GM19452 (cell line): Measurements from ENCODE around the gene GNB1L.

Source experiments
- ATAC-seq: cut with Tn5 transposase; IDR thresholded peaks from one replicate; pipeline ENCODE4 v1.9.1; 2021; ENCODE audit not compliant: unreplicated experiment

The GNB1L gene

GRCh38 chr22:19866665-19867009 lies 12.0 kb upstream of the GNB1L start:
- no peak for ATAC-seq

- no peak for ATAC-seq
Measured at GRCh38 chr22:19865141-19865829, 10.6 kb upstream of the GNB1L start.

GRCh38 chr22:19864538-19865106 lies 9.9 kb upstream of the GNB1L start:
- ATAC-seq: no peak

GRCh38 chr22:19863571-19863970 lies 8.9 kb upstream of the GNB1L start:
- ATAC-seq: no peak

GRCh38 chr22:19862619-19863246 lies 8.1 kb upstream of the GNB1L start:
- no peak for ATAC-seq

GRCh38 chr22:19859861-19860510 lies 5.3 kb upstream of the GNB1L start:
- no peak for ATAC-seq

GRCh38 chr22:19857382-19857781 lies 2.7 kb upstream of the GNB1L start:
- no peak for ATAC-seq

- peak; percentile 15 for ATAC-seq
Measured at GRCh38 chr22:19855504-19856409, 1.1 kb upstream of the GNB1L start.

GRCh38 chr22:19853879-19854777 lies 546 bp downstream of the GNB1L start:
- ATAC-seq: peak; percentile 2

- ATAC-seq: no peak
Measured at GRCh38 chr22:19853058-19853878, 1.4 kb downstream of the GNB1L start.

- ATAC-seq: no peak
Measured at GRCh38 chr22:19852177-19852781, 2.4 kb downstream of the GNB1L start.

GRCh38 chr22:19851291-19852176 lies 3.1 kb downstream of the GNB1L start:
- ATAC-seq: no peak

- ATAC-seq: no peak
Measured at GRCh38 chr22:19850763-19851109, 3.9 kb downstream of the GNB1L start.

- no peak for ATAC-seq
Measured at GRCh38 chr22:19849835-19850762, 4.6 kb downstream of the GNB1L start.

- ATAC-seq: no peak
Measured at GRCh38 chr22:19848298-19849224, 6.1 kb downstream of the GNB1L start.

- no peak for ATAC-seq
Measured at GRCh38 chr22:19847345-19847632, 7.4 kb downstream of the GNB1L start.
